ENCODE results near the gene STAB2.

STAB2 gene

GRCh38 chr12:103783744-103784664, 196.9 kb downstream of the STAB2 start:
- DNase-seq: no peak

GRCh38 chr12:103785243-103786031, 198.4 kb downstream of the STAB2 start:
- no peak for DNase-seq

GRCh38 chr12:103786201-103786600, 199.1 kb downstream of the STAB2 start:
- DNase-seq: no peak

GRCh38 chr12:103791350-103791920, 204.4 kb downstream of the STAB2 start:
- DNase-seq: no peak

GRCh38 chr12:103793046-103793445, 206.0 kb downstream of the STAB2 start:
- DNase-seq: no peak

GRCh38 chr12:103793512-103794045, 206.5 kb downstream of the STAB2 start:
- DNase-seq: no peak

- DNase-seq: no peak
Measured at GRCh38 chr12:103794309-103795213, 207.5 kb downstream of the STAB2 start.

- DNase-seq: no peak
Measured at GRCh38 chr12:103798586-103798985, 211.5 kb downstream of the STAB2 start.

- DNase-seq: no peak
Measured at GRCh38 chr12:103799504-103799856, 212.4 kb downstream of the STAB2 start.

GRCh38 chr12:103799857-103800771, 213.0 kb downstream of the STAB2 start:
- DNase-seq: peak in 1 of 2 donors; percentile 29

- no peak for DNase-seq
Measured at GRCh38 chr12:103801709-103802585, 214.9 kb downstream of the STAB2 start.

- DNase-seq: no peak
Measured at GRCh38 chr12:103802586-103802886, 215.5 kb downstream of the STAB2 start.

GRCh38 chr12:103803847-103804246, 216.8 kb downstream of the STAB2 start:
- no peak for DNase-seq

GRCh38 chr12:103805655-103806360, 218.7 kb downstream of the STAB2 start:
- DNase-seq: no peak

GRCh38 chr12:103806803-103807202, 219.7 kb downstream of the STAB2 start:
- DNase-seq: peak; percentile 84 to 86

GRCh38 chr12:103807561-103808238, 220.6 kb downstream of the STAB2 start:
- no peak for DNase-seq

- DNase-seq: no peak
Measured at GRCh38 chr12:103808239-103808880, 221.3 kb downstream of the STAB2 start.

GRCh38 chr12:103809154-103809553, 222.1 kb downstream of the STAB2 start:
- DNase-seq: no peak

Measured in inflammatory macrophage treated with lipopolysaccharide for 1 hour (primary cell).